Spleen (tissue), 7 donors: ENCODE measurements around the gene ABCA4.

ENCODE experiments used
- POLR2A ChIP-seq, 3 donors: fragments of 450-650 bp; IDR thresholded peaks; one replicate each; pipeline ENCODE4 v1.5.1; 2017; ENCODE audit warnings: antibody characterized with exemption in 3 of 3, mild to moderate bottlenecking in 1 of 3
- POLR2AphosphoS5 ChIP-seq, 3 donors: sonication (generic); formaldehyde crosslinking; IDR thresholded peaks; one replicate each; pipeline ENCODE4 v1.5.1; 2017; ENCODE audit warnings: antibody characterized with exemption in 3 of 3
- TF ChIP-seq, protein P1 (sequence below), 11 experiments: fragments of 200-600 bp in 7 of 11; fragments of 450-650 bp in 4 of 11; sonication (generic) in 4 of 11; IDR thresholded peaks in 8 of 11; conservative IDR thresholded peaks in 3 of 11; 1 replicate in 7 of 11; 2 replicates in 4 of 11; pipeline versions ENCODE4 v1.4.0 to v1.8.0; 2016 to 2021; ENCODE audit warnings: antibody characterized with exemption in 11 of 11, inconsistent platforms in 4 of 11, mild to moderate bottlenecking in 1 of 11
- donor health status: DM: no; HTN: no; CAD: no; lungs with moderate emphysema.
- donor health status: DM: no; HTN: no; CAD: no.
- donor health status: DM: no; HTN: no; CAD: no.

- TF ChIP-seq POLR2A (IDR thresholded peaks at IDR 0.05) (no peak), POLR2AphosphoS5 (IDR thresholded peaks at IDR 0.05) (no peak)
- TF ChIP-seq, protein P1, sequence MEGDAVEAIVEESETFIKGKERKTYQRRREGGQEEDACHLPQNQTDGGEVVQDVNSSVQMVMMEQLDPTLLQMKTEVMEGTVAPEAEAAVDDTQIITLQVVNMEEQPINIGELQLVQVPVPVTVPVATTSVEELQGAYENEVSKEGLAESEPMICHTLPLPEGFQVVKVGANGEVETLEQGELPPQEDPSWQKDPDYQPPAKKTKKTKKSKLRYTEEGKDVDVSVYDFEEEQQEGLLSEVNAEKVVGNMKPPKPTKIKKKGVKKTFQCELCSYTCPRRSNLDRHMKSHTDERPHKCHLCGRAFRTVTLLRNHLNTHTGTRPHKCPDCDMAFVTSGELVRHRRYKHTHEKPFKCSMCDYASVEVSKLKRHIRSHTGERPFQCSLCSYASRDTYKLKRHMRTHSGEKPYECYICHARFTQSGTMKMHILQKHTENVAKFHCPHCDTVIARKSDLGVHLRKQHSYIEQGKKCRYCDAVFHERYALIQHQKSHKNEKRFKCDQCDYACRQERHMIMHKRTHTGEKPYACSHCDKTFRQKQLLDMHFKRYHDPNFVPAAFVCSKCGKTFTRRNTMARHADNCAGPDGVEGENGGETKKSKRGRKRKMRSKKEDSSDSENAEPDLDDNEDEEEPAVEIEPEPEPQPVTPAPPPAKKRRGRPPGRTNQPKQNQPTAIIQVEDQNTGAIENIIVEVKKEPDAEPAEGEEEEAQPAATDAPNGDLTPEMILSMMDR (IDR thresholded peaks at IDR 0.05 in 8 of 11, conservative IDR thresholded peaks at IDR 0.05 in 3 of 11), result no peak
Measured at GRCh38 chr1:94032637-94033036, 88.3 kb downstream of the ABCA4 start.
